IMR-90 (cell line): ENCODE data around the gene SPPL2B.

Experiments used
- CTCF ChIP-seq: conservative IDR thresholded peaks from 2 replicates; pipeline ENCODE4 v1.5.1; 2012; ENCODE audit warnings: mild to moderate bottlenecking, low read depth, low read length, improper control_type of control experiment
- POLR2A ChIP-seq: IDR thresholded peaks from 2 replicates; pipeline ENCODE4 v1.6.1; 2012; ENCODE audit warnings: mild to moderate bottlenecking, low read depth, low read length
- RAD21 ChIP-seq: IDR thresholded peaks from 2 replicates; pipeline ENCODE4 v1.6.1; 2012; ENCODE audit warnings: low read length, improper control_type of control experiment
- SMC3 ChIP-seq: fragments of 150-350 bp; IDR thresholded peaks from 2 replicates; pipeline ENCODE4 v1.6.1; 2016; ENCODE audit warnings: low read depth, mild to moderate bottlenecking, antibody characterized with exemption, low read length, moderate library complexity

DNA sequence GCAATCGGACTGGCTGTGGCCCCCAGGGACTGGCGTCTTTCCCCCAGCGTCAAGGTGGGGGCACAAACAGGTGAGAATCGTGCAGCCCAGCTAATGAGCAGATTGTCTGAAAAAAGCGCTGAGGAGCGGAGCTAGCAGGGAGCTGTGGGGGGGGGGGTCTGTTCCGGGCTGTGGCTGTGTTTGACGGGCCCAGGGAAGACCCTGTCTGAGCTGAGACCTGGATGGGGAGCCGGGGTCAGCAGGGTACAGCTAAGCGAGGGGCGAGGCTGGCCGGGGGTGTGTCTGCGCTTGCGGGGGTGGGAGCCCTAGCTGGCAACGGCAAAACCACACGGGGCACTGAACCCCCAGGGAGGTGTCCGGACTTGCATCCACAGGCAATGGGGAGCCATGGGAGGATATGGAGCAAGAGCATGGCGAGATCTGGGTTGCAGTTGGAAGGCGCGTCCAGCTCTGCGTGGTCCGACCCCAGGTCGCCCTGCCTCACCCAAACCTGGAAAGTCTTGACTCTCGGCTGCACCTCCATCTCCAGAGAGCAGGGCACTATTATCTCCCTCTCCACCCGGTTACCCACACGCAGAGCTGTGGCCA lies 25.2 kb upstream of the SPPL2B start:
- TF ChIP-seq RAD21 (no peak), CTCF (no peak), POLR2A (no peak), SMC3 (no peak)
